HEK293 (cell line): ENCODE measurements around the gene SYNGR3.

Experiments
- KLF1 ChIP-seq: fragments of 450-650 bp; formaldehyde crosslinking; IDR thresholded peaks from 2 replicates; pipeline ENCODE4 v1.5.1; 2016; ENCODE audit warnings: missing biosample characterization, missing genetic modification characterization
- KLF9 ChIP-seq: fragments of 450-650 bp; formaldehyde crosslinking; IDR thresholded peaks from 2 replicates; pipeline ENCODE4 v1.5.1; 2016; ENCODE audit warnings: missing biosample characterization, missing genetic modification characterization, low read depth
- ZBTB7A ChIP-seq: fragments of 450-650 bp; formaldehyde crosslinking; IDR thresholded peaks from 2 replicates; pipeline ENCODE4 v1.5.1; 2016; ENCODE audit warnings: low read depth, missing biosample characterization, missing genetic modification characterization
- ZFP41 ChIP-seq: fragments of 450-650 bp; formaldehyde crosslinking; IDR thresholded peaks from 2 replicates; pipeline ENCODE4 v1.5.1; 2016; ENCODE audit warnings: missing biosample characterization, missing genetic modification characterization, borderline replicate concordance
- ZFP69B ChIP-seq: fragments of 450-650 bp; formaldehyde crosslinking; IDR thresholded peaks from 2 replicates; pipeline ENCODE4 v1.5.1; 2016; ENCODE audit warnings: missing biosample characterization, missing genetic modification characterization
- ZIC2 ChIP-seq: fragments of 450-650 bp; formaldehyde crosslinking; IDR thresholded peaks from 2 replicates; pipeline ENCODE4 v1.5.1; 2016; ENCODE audit warnings: missing biosample characterization, missing genetic modification characterization
- ZNF112 ChIP-seq: fragments of 450-650 bp; formaldehyde crosslinking; IDR thresholded peaks from 2 replicates; pipeline ENCODE4 v1.5.0; 2017; ENCODE audit warnings: missing biosample characterization, missing genetic modification characterization
- ZNF2 ChIP-seq: fragments of 450-650 bp; formaldehyde crosslinking; IDR thresholded peaks from 2 replicates; pipeline ENCODE4 v1.5.1; 2016; ENCODE audit warnings: missing biosample characterization, missing genetic modification characterization
- ZNF302 ChIP-seq: fragments of 450-650 bp; formaldehyde crosslinking; IDR thresholded peaks from 2 replicates; pipeline ENCODE4 v1.5.1; 2016; ENCODE audit warnings: missing biosample characterization, missing genetic modification characterization, low read depth
- ZNF416 ChIP-seq: fragments of 450-650 bp; formaldehyde crosslinking; IDR thresholded peaks from 2 replicates; pipeline ENCODE4 v1.5.1; 2016; ENCODE audit warnings: missing biosample characterization, missing genetic modification characterization
- ZNF48 ChIP-seq: fragments of 450-650 bp; formaldehyde crosslinking; IDR thresholded peaks from 2 replicates; pipeline ENCODE4 v1.5.1; 2016; ENCODE audit warnings: missing biosample characterization, missing genetic modification characterization
- ZNF514 ChIP-seq: fragments of 450-650 bp; formaldehyde crosslinking; IDR thresholded peaks from 2 replicates; pipeline ENCODE4 v1.5.1; 2016; ENCODE audit warnings: missing biosample characterization, missing genetic modification characterization
- ZNF792 ChIP-seq: fragments of 450-650 bp; formaldehyde crosslinking; IDR thresholded peaks from 2 replicates; pipeline ENCODE4 v1.5.1; 2016; ENCODE audit warnings: missing biosample characterization, missing genetic modification characterization
- ZXDB ChIP-seq: fragments of 450-650 bp; formaldehyde crosslinking; IDR thresholded peaks from 2 replicates; pipeline ENCODE4 v1.5.1; 2016; ENCODE audit warnings: missing biosample characterization, missing genetic modification characterization
- TF ChIP-seq, protein P1 (sequence below): fragments of 450-650 bp; formaldehyde crosslinking; IDR thresholded peaks from 2 replicates; pipeline ENCODE4 v1.5.1; 2016; ENCODE audit warnings: missing biosample characterization, missing genetic modification characterization
- TF ChIP-seq, protein P2 (sequence below): fragments of 450-650 bp; formaldehyde crosslinking; IDR thresholded peaks from 2 replicates; pipeline ENCODE4 v1.5.1; 2016; ENCODE audit warnings: missing biosample characterization, missing genetic modification characterization
- TF ChIP-seq, protein P3 (sequence below): fragments of 450-650 bp; formaldehyde crosslinking; IDR thresholded peaks from 2 replicates; pipeline ENCODE4 v1.5.1; 2016; ENCODE audit warnings: missing biosample characterization, missing genetic modification characterization, borderline replicate concordance
- TF ChIP-seq, protein P4 (sequence below): fragments of 450-650 bp; formaldehyde crosslinking; IDR thresholded peaks from 2 replicates; pipeline ENCODE4 v1.5.1; 2017; ENCODE audit warnings: missing biosample characterization, missing genetic modification characterization
- TF ChIP-seq, protein P5 (sequence below): fragments of 450-650 bp; formaldehyde crosslinking; IDR thresholded peaks from 2 replicates; pipeline ENCODE4 v1.5.1; 2016; ENCODE audit warnings: missing biosample characterization, missing genetic modification characterization, borderline replicate concordance
- TF ChIP-seq, protein P6 (sequence below): fragments of 450-650 bp; formaldehyde crosslinking; IDR thresholded peaks from 2 replicates; pipeline ENCODE4 v1.5.1; 2016; ENCODE audit warnings: missing biosample characterization, missing genetic modification characterization
- TF ChIP-seq, protein P7 (sequence below): fragments of 450-650 bp; formaldehyde crosslinking; IDR thresholded peaks from 2 replicates; pipeline ENCODE4 v1.5.1; 2016; ENCODE audit warnings: missing biosample characterization, missing genetic modification characterization

SYNGR3 gene

DNA sequence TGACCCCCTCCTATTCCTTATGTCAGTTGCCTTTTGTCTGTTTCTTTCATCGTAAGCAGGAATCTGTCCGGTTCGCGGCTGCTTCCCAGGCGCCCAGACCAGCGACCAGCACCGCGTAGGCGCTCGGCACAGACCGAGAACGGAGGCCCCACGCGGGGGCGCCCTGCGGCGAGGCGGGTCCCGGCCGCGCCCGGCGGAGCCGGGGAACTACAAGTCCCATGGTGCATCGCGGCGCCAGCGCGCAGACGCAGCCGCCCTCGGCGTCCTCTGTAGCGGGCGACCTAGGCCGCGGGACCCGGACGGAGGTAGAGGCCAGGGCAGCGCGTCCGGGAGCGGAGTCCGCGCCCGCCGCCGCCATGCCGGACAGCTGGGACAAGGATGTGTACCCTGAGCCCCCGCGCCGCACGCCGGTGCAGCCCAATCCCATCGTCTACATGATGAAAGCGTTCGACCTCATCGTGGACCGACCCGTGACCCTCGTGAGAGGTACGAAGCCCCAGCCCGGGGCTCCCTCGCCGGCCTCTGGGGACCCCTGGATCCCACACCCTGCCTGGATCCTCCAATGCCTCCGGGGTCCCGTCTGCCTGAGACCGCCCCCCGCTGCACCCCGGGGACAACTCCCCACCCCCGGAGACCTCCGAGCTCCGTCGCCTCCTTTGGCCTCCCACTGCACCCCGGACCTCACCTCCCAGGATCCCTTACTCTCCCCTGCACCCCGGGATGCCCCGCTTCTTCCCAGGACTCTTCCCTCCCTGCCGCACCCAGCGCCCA is 30.3 kb upstream of the SYNGR3 start, which contains the start of gene NDUFB10 (continued):
- TF ChIP-seq ZNF112 (tag by site-specific recombination) (no peak), ZFP41 (no peak), KLF1 (tag by site-specific recombination) (no peak), ZIC2 (tag by site-specific recombination) (peak; percentile 55), ZXDB (tag by site-specific recombination) (peak; percentile 78), ZNF2 (tag by site-specific recombination) (no peak), ZFP69B (tag by site-specific recombination) (peak; percentile 37; the same call in 1 of the 2 replicates), KLF9 (no peak; the same call in 1 of the 2 replicates), ZNF302 (tag by site-specific recombination) (no peak), ZBTB7A (peak; percentile 90), ZNF416 (tag by site-specific recombination) (no peak), ZNF514 (tag by site-specific recombination) (no peak), ZNF48 (tag by site-specific recombination) (no peak), ZNF792 (no peak)
- TF ChIP-seq, protein P1, sequence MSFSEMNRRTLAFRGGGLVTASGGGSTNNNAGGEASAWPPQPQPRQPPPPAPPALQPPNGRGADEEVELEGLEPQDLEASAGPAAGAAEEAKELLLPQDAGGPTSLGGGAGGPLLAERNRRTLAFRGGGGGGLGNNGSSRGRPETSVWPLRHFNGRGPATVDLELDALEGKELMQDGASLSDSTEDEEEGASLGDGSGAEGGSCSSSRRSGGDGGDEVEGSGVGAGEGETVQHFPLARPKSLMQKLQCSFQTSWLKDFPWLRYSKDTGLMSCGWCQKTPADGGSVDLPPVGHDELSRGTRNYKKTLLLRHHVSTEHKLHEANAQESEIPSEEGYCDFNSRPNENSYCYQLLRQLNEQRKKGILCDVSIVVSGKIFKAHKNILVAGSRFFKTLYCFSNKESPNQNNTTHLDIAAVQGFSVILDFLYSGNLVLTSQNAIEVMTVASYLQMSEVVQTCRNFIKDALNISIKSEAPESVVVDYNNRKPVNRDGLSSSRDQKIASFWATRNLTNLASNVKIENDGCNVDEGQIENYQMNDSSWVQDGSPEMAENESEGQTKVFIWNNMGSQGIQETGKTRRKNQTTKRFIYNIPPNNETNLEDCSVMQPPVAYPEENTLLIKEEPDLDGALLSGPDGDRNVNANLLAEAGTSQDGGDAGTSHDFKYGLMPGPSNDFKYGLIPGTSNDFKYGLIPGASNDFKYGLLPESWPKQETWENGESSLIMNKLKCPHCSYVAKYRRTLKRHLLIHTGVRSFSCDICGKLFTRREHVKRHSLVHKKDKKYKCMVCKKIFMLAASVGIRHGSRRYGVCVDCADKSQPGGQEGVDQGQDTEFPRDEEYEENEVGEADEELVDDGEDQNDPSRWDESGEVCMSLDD (tag by site-specific recombination), result peak; percentile 68
- TF ChIP-seq, protein P2, sequence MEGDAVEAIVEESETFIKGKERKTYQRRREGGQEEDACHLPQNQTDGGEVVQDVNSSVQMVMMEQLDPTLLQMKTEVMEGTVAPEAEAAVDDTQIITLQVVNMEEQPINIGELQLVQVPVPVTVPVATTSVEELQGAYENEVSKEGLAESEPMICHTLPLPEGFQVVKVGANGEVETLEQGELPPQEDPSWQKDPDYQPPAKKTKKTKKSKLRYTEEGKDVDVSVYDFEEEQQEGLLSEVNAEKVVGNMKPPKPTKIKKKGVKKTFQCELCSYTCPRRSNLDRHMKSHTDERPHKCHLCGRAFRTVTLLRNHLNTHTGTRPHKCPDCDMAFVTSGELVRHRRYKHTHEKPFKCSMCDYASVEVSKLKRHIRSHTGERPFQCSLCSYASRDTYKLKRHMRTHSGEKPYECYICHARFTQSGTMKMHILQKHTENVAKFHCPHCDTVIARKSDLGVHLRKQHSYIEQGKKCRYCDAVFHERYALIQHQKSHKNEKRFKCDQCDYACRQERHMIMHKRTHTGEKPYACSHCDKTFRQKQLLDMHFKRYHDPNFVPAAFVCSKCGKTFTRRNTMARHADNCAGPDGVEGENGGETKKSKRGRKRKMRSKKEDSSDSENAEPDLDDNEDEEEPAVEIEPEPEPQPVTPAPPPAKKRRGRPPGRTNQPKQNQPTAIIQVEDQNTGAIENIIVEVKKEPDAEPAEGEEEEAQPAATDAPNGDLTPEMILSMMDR (tag by site-specific recombination), result peak; percentile 80
- TF ChIP-seq, protein P3, sequence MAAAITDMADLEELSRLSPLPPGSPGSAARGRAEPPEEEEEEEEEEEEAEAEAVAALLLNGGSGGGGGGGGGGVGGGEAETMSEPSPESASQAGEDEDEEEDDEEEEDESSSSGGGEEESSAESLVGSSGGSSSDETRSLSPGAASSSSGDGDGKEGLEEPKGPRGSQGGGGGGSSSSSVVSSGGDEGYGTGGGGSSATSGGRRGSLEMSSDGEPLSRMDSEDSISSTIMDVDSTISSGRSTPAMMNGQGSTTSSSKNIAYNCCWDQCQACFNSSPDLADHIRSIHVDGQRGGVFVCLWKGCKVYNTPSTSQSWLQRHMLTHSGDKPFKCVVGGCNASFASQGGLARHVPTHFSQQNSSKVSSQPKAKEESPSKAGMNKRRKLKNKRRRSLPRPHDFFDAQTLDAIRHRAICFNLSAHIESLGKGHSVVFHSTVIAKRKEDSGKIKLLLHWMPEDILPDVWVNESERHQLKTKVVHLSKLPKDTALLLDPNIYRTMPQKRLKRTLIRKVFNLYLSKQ (tag by site-specific recombination), result no peak
- TF ChIP-seq, protein P4, sequence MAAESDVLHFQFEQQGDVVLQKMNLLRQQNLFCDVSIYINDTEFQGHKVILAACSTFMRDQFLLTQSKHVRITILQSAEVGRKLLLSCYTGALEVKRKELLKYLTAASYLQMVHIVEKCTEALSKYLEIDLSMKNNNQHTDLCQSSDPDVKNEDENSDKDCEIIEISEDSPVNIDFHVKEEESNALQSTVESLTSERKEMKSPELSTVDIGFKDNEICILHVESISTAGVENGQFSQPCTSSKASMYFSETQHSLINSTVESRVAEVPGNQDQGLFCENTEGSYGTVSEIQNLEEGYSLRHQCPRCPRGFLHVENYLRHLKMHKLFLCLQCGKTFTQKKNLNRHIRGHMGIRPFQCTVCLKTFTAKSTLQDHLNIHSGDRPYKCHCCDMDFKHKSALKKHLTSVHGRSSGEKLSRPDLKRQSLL (tag by site-specific recombination), result peak; percentile 7; the same call in 1 of the 2 replicates
- TF ChIP-seq, protein P5, sequence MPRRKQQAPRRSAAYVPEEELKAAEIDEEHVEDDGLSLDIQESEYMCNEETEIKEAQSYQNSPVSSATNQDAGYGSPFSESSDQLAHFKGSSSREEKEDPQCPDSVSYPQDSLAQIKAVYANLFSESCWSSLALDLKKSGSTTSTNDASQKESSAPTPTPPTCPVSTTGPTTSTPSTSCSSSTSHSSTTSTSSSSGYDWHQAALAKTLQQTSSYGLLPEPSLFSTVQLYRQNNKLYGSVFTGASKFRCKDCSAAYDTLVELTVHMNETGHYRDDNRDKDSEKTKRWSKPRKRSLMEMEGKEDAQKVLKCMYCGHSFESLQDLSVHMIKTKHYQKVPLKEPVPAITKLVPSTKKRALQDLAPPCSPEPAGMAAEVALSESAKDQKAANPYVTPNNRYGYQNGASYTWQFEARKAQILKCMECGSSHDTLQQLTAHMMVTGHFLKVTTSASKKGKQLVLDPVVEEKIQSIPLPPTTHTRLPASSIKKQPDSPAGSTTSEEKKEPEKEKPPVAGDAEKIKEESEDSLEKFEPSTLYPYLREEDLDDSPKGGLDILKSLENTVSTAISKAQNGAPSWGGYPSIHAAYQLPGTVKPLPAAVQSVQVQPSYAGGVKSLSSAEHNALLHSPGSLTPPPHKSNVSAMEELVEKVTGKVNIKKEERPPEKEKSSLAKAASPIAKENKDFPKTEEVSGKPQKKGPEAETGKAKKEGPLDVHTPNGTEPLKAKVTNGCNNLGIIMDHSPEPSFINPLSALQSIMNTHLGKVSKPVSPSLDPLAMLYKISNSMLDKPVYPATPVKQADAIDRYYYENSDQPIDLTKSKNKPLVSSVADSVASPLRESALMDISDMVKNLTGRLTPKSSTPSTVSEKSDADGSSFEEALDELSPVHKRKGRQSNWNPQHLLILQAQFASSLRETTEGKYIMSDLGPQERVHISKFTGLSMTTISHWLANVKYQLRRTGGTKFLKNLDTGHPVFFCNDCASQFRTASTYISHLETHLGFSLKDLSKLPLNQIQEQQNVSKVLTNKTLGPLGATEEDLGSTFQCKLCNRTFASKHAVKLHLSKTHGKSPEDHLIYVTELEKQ (tag by site-specific recombination), result no peak
- TF ChIP-seq, protein P6, sequence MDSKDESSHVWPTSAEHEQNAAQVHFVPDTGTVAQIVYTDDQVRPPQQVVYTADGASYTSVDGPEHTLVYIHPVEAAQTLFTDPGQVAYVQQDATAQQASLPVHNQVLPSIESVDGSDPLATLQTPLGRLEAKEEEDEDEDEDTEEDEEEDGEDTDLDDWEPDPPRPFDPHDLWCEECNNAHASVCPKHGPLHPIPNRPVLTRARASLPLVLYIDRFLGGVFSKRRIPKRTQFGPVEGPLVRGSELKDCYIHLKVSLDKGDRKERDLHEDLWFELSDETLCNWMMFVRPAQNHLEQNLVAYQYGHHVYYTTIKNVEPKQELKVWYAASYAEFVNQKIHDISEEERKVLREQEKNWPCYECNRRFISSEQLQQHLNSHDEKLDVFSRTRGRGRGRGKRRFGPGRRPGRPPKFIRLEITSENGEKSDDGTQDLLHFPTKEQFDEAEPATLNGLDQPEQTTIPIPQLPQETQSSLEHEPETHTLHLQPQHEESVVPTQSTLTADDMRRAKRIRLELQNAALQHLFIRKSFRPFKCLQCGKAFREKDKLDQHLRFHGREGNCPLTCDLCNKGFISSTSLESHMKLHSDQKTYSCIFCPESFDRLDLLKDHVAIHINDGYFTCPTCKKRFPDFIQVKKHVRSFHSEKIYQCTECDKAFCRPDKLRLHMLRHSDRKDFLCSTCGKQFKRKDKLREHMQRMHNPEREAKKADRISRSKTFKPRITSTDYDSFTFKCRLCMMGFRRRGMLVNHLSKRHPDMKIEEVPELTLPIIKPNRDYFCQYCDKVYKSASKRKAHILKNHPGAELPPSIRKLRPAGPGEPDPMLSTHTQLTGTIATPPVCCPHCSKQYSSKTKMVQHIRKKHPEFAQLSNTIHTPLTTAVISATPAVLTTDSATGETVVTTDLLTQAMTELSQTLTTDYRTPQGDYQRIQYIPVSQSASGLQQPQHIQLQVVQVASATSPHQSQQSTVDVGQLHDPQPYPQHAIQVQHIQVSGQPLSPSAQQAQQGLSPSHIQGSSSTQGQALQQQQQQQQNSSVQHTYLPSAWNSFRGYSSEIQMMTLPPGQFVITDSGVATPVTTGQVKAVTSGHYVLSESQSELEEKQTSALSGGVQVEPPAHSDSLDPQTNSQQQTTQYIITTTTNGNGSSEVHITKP (tag by site-specific recombination), result no peak
- TF ChIP-seq, protein P7, sequence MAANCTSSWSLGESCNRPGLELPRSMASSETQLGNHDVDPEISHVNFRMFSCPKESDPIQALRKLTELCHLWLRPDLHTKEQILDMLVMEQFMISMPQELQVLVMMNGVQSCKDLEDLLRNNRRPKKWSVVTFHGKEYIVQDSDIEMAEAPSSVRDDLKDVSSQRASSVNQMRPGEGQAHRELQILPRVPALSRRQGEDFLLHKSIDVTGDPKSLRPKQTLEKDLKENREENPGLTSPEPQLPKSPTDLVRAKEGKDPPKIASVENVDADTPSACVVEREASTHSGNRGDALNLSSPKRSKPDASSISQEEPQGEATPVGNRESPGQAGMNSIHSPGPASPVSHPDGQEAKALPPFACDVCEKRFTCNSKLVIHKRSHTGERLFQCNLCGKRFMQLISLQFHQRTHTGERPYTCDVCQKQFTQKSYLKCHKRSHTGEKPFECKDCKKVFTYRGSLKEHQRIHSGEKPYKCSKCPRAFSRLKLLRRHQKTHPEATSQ, result no peak; the same call in 1 of the 2 replicates
